Caco-2 (cell line): Measurements from ENCODE around the gene SMIM36. TPM values are rescaled to one million over a fixed set of nuclear protein-coding genes. Genes with fewer than 3 reads are reported as not detected.

Experiments used
- BruUV-seq: library from RNA; stranded (reverse); fragments of 400-500 nt; replicated peaks from 2 replicates; lab custom pipeline; 2021; lab: Mats Ljungman, UMichigan
- CTCF ChIA-PET: fragments of 300-600 bp; sonication (Branson Sonifier 250); formaldehyde crosslinking; loops from one replicate; lab custom pipeline; 2022; ENCODE audit warnings: antibody characterized with exemption; lab: Charles Lee
- POLR2A ChIA-PET: fragments of 300-600 bp; sonication (Branson Sonifier 250); formaldehyde crosslinking; loops from one replicate; lab custom pipeline; 2022; ENCODE audit warnings: antibody characterized with exemption; lab: Charles Lee
- DNase-seq, 2 experiments: peaks; one replicate each; pipeline versions ENCODE4 v3.0.0 to v3.0.0-alpha.2; 2020 to 2022
- H3K27me3 ChIP-seq: replicated peaks from 2 replicates; pipeline ENCODE4 v1.6.0; 2011; ENCODE audit warnings: low read length; ENCODE audit not compliant: control insufficient read depth, insufficient read depth
- H3K36me3 ChIP-seq: 2 replicates; pipeline ENCODE4 v1.5.1; 2011; ENCODE audit warnings: low read length; ENCODE audit not compliant: control insufficient read depth, insufficient read depth
- H3K4me1 ChIP-seq: fragments of 250-450 bp; sonication (Bioruptor Pico); 2 replicates; pipeline ENCODE4 v1.5.1; 2020; ENCODE audit warnings: mild to moderate bottlenecking
- H3K4me3 ChIP-seq: 2 replicates; pipeline ENCODE4 v1.5.1; 2011; ENCODE audit warnings: low read depth, mild to moderate bottlenecking, control low read depth, low read length
- H3K9me3 ChIP-seq: fragments of 250-450 bp; sonication (Bioruptor Pico); 2 replicates; pipeline ENCODE4 v1.5.1; 2020; ENCODE audit warnings: mild to moderate bottlenecking, moderate library complexity
- H3K27ac Mint-ChIP-seq: one replicate; pipeline ENCODE4 v1.8.0; 2022; ENCODE audit warnings: mixed read lengths; ENCODE audit not compliant: unreplicated experiment
- H3K27me3 Mint-ChIP-seq: one replicate; pipeline ENCODE4 v1.8.0; 2022; ENCODE audit warnings: mixed read lengths; ENCODE audit not compliant: insufficient read depth, unreplicated experiment
- H3K36me3 Mint-ChIP-seq: one replicate; pipeline ENCODE4 v1.8.0; 2022; ENCODE audit warnings: mild to moderate bottlenecking, mixed read lengths; ENCODE audit not compliant: insufficient read depth, unreplicated experiment
- H3K4me1 Mint-ChIP-seq: one replicate; pipeline ENCODE4 v1.8.0; 2022; ENCODE audit warnings: low read depth, mixed read lengths; ENCODE audit not compliant: unreplicated experiment
- H3K4me3 Mint-ChIP-seq: one replicate; pipeline ENCODE4 v1.8.0; 2022; ENCODE audit warnings: mild to moderate bottlenecking, moderate library complexity, mixed read lengths; ENCODE audit not compliant: unreplicated experiment
- H3K9me3 Mint-ChIP-seq: one replicate; pipeline ENCODE4 v1.8.0; 2022; ENCODE audit warnings: mixed read lengths; ENCODE audit not compliant: unreplicated experiment
- CTCF ChIP-seq, 2 experiments: fragments of 200-600 bp in 1 of 2; IDR thresholded peaks; 1 replicate in 1 of 2; 2 replicates in 1 of 2; pipeline versions ENCODE4 v1.5.1 to v1.8.0; 2011 to 2022; ENCODE audit warnings: antibody characterized with exemption in 1 of 2, control low read depth in 1 of 2, inconsistent platforms in 1 of 2, low read depth in 1 of 2, low read length in 1 of 2, mild to moderate bottlenecking in 1 of 2, moderate library complexity in 1 of 2; ENCODE audit not compliant: insufficient read depth in 1 of 2, severe bottlenecking in 1 of 2, unreplicated experiment in 1 of 2
- intact Hi-C: fragments of 100-400 bp; cut with micrococcal nuclease; formaldehyde crosslinking; loops from one replicate; pipeline ENCODE4 v1.10.0; 2022; ENCODE audit not compliant: unreplicated experiment
- total RNA-seq: library from RNA; stranded (reverse); gene quantifications from 2 replicates; pipeline ENCODE4 v1.2.3, GENCODE V29; 2022

The SMIM36 gene
- total RNA-seq, 1 experiment from 2014 or later: not detected

- Mint-ChIP-seq H3K4me3 (no peak overlapping the region), H3K27me3 (no peaks in the 10 kb centered on the region), H3K4me1 (peaks cover 42% of the 10 kb centered on the region), H3K9me3 (no peaks in the 10 kb centered on the region), H3K27ac (peak overlapping the region; percentile 48), H3K36me3 (peaks cover 64% of the 10 kb centered on the region)
- H3K4me1 ChIP-seq: peaks cover 2% of the 10 kb centered on the region; the same call in 1 of the 2 replicates
- no peaks in the 10 kb centered on the region; the same call in 1 of the 2 replicates for H3K36me3 ChIP-seq
- intact Hi-C loops: no loop called here
- no peak overlapping the region for H3K4me3 ChIP-seq
- DNase-seq: no peak
- H3K9me3 ChIP-seq: no peaks in the 10 kb centered on the region
- ChIA-PET POLR2A (no interaction called here), CTCF (no interaction called here)
- H3K27me3 ChIP-seq: no peaks in the 10 kb centered on the region
- TF ChIP-seq CTCF (IDR thresholded peaks at IDR 0.05; ENCODE audit: insufficient read depth in 1 of 2, low read depth in 1 of 2, low read length in 1 of 2, severe bottlenecking in 1 of 2, unreplicated experiment in 1 of 2): no peak
- no TSS peak for BruUV-seq
Measured at GRCh38 chr17:55414983-55415382, 96.3 kb downstream of the SMIM36 start.

GRCh38 chr17:55413825-55414489 is 97.3 kb downstream of the SMIM36 start:
- Histone ChIP-seq H3K9me3 (no peaks in the 10 kb centered on the region), H3K4me1 (peaks cover 9% of the 10 kb centered on the region), H3K27me3 (no peaks in the 10 kb centered on the region), H3K4me3 (no peak overlapping the region), H3K36me3 (peaks cover 4% of the 10 kb centered on the region)
- H3K36me3 Mint-ChIP-seq: peaks cover 63% of the 10 kb centered on the region
- BruUV-seq: no TSS peak
- H3K27me3 Mint-ChIP-seq: no peaks in the 10 kb centered on the region
- intact Hi-C loops: no loop called here
- POLR2A ChIA-PET: no interaction called here
- no peak overlapping the region for H3K4me3 Mint-ChIP-seq
- H3K27ac Mint-ChIP-seq: peak overlapping the region; percentile 48
- H3K9me3 Mint-ChIP-seq: no peaks in the 10 kb centered on the region
- peaks cover 40% of the 10 kb centered on the region for H3K4me1 Mint-ChIP-seq
- no peak for TF ChIP-seq CTCF (IDR thresholded peaks at IDR 0.05; ENCODE audit: insufficient read depth in 1 of 2, low read depth in 1 of 2, low read length in 1 of 2, severe bottlenecking in 1 of 2, unreplicated experiment in 1 of 2)
- CTCF ChIA-PET: no interaction called here
- DNase-seq: no peak

- Histone ChIP-seq H3K9me3 (no peaks in the 10 kb centered on the region), H3K36me3 (peaks cover 4% of the 10 kb centered on the region), H3K4me1 (peaks cover 32% of the 10 kb centered on the region), H3K4me3 (no peak overlapping the region), H3K27me3 (no peaks in the 10 kb centered on the region)
- Mint-ChIP-seq H3K36me3 (peaks cover 75% of the 10 kb centered on the region), H3K27ac (peak overlapping the region; percentile 72), H3K4me3 (no peak overlapping the region), H3K4me1 (peaks cover 38% of the 10 kb centered on the region), H3K27me3 (no peaks in the 10 kb centered on the region), H3K9me3 (no peaks in the 10 kb centered on the region)
- intact Hi-C loops: no loop called here
- POLR2A ChIA-PET: no interaction called here
- no peak for TF ChIP-seq CTCF (IDR thresholded peaks at IDR 0.05; ENCODE audit: insufficient read depth in 1 of 2, low read depth in 1 of 2, low read length in 1 of 2, severe bottlenecking in 1 of 2, unreplicated experiment in 1 of 2)
- BruUV-seq: no TSS peak
- DNase-seq: no peak
- CTCF ChIA-PET: no interaction called here
Measured at GRCh38 chr17:55411463-55411855, 99.8 kb downstream of the SMIM36 start.
